HG03060 (cell line): ENCODE results near the gene HPCAL1.

Experiments
- ATAC-seq: cut with Tn5 transposase; IDR thresholded peaks from one replicate; pipeline ENCODE4 v1.9.1; 2021; ENCODE audit warnings: low read depth, moderate number of reproducible peaks; ENCODE audit not compliant: unreplicated experiment

The HPCAL1 gene

DNA sequence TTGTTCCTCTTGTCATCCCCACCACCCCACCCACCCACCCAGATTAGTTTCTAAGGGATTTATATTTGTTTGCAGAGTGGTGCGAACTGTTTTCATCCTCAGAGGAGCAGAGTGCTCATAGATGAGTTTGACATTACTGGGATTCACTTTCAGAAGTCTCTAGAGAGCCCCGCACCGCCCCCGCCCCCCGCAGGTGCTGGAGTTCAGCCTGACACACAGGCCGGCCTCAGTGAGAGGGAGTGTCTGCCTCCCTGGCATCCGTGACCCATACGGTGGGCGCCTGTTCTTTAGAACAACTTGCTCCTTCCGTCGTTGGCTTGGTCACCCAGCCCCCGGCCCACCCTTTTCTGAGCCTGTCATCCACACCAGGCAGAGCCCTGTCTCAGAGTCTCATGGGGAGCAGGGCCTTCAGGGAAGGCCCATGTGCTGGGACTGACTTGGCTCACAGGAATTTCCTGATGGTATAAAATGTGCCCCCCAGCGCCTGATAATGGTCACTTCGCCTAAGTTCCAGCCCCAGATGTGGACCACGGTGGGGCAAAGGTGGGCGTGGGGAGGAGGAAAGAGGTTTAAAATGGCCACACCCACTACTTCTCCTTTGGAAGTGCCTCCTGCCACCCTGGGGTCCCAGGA, 44.3 kb downstream of the HPCAL1 start:
- ATAC-seq, result no peak

GRCh38 chr2:10347562-10347948, 44.9 kb downstream of the HPCAL1 start:
- no peak for ATAC-seq

- no peak for ATAC-seq
Observed at GRCh38 chr2:10348891-10349290, 46.2 kb downstream of the HPCAL1 start.

DNA sequence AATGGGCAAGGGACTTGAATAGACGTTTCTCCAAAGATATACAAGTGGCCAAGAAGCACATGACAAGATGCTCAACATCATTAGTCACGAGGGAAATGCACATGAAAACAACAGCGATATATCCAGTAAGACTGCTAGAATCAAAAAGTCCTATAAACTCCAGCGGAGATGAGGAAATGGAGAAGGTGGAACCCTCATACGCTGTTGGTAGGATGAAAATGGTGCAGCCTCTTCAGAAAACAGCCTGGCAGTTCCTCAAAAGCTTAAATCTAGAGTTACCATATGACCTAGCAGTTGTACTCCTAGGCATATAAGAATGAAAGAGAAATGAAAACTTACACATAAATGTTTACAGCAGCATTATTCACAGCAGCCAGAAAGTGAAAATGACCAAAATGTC, 48.1 kb downstream of the HPCAL1 start:
- no peak for ATAC-seq

- no peak for ATAC-seq
Observed at GRCh38 chr2:10352361-10352760, 49.7 kb downstream of the HPCAL1 start.

DNA sequence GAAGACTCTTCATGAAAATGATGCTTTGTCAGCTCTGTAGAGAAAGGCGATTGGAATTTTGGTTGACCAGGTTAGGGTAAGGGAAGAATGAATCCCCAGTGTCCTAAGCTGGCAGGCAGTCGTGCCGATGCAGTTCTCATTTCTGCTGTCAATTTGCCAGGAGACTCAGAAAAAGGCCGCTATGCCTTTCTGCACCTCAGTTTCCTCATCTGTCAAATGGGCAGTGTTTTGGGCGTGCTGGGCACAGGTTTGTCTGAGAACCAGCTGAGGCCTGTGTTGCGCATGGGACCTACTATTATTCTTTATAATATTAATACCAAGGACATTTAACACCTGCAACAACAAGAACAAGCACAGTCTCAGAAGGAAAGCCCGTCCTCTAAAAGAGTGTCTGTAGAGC, 50.3 kb downstream of the HPCAL1 start:
- ATAC-seq, result no peak

DNA sequence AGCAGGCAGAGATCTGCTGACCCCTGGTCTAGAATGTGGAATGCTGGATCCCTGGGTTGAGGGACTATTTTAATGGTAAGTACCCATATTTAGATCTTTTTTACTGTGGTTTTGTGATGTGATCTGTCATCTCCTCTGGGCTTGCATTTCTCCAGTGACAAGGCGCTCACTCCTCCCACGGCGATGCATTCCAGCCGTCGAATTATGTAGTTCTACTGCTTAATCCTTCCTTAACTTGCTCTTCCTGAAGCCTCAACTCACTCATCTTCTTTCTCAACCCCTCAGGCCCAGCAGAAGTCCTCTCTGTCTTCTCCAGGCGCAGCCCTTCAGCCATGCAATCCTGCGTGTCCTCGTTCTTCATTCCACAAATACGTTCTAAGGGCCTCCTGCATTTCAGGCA, 51.2 kb downstream of the HPCAL1 start:
- ATAC-seq, result no peak

DNA sequence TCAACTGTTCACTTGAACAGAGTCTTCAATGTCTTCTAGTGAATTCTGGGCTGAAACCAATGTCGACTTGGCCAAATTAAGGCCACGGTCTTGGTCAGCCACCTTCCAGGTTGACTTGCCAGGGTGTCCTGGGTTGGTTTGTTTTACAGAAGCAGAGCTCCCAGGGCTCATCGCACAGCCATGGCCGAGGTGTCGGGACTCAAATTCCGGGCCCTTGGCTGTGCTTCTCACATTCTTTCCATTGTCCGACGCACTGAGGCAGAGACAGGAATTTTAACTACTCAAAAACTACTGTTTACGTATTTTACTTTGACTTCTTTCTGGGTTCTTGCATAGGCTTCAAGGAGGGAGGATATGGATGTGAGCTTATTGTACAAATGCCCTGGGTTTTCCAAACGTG, 51.7 kb downstream of the HPCAL1 start:
- ATAC-seq, result no peak

DNA sequence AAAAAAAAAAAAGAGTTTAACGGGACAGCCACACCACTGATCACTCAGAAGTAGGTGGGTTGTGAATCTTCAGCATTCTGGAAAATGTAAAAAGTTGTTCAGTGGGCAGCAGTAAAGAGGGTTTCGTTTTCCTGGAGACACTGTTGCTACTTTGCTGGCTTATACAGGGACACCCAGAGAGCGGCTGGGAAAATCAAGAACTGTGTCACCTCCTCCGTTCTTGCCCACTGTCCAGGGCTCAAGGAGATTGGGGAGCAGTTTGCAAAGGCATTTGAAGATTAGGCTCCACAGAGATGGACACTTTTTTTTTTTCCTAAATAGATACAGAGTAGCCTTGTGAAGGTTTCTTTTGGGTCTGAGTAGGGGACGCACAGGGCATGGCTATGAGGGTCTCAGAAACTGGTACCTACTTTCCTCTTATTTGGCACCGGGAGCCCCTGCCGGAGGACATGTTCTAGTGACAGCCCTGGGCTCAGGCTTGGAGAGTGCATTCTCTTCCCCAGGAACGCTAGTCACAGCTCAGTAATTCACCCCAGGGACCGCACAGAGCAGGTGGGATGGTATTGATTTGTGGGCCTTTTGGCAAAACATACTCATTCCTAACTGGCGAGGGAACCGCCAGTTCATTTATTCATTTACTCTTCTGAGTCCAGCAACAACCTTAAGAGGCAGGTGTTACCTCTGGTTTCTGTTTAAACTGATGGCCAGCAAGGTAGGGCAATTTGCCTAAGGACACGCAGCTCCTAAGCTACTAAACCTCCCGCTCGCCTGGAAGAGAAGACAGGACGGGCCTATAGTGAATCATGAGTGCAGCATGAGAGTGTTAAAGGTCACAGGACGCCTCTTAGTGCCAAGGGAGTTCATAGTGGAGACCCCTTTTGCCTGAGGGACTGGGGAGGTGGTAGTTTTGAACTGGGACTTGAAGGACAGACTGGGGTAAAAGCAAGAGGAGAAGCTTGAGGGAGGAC, 53.1 kb downstream of the HPCAL1 start:
- no peak for ATAC-seq

- no peak for ATAC-seq
Observed at GRCh38 chr2:10356439-10356811, 53.7 kb downstream of the HPCAL1 start.

DNA sequence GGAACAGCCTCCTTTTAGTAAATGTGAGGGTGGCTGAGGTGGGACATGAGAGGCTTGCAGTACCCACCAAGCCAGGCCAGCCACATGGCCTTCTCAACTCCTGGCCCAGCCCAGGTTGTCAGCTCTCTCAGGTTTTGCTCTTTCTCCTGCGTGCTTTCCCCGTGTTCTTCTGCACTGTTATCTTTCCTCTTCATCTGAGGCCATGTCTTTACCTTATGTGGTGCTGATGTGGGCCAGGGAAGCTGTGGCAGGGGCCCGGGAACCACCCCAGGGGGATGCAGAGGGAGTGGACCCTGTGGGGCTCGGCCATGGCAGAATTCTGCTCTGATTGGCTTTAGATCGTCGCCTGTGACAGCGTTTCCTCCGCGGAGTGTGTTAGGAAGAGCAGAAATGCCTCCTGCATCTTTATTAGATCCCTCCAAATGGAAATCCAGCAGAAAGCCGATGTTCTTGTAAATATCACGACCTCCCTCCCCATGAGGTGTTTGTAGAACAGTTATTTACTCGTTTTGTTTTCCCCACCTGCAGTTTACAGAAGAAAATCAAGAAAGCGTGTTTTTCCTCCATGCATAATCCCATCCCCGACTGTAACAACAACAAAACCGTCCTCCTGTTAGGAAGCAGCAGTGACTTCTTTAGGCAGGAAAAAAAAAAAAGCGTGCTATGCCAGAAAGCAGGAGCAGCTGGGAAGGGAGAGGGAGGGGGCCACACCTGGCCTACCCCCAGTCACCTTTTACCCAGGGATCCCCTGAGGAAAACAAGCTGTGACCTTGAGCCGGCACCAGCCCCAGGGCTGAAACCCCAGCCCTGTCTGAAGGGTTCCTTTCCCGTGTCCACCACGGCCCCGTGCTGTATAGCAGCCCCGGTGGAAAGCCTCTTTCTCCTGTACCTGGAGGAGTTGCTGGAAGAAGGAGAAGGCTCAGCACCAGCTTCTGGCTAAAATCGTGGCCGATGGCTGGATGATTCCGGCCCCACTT, 54.8 kb downstream of the HPCAL1 start:
- ATAC-seq, result no peak

DNA sequence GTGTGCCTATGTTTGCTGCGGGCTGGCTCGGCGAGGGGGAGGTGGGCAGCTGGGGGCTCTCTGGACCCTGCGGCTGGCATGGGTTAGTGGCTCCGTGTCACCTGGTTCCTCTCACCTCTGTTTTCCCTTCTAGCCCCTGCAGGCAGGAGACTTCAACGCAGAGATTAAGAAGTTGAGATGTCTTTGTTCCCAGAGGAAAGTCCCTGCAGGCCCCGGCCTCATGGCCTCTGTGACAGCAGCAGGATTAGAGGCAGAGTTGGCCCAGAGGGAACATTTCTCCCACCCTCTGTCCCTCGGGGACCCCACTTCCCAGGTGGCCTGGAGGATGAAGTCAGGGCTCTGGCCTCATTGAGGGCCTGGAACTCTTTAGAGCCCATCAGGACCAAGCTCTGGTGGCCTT, 56.5 kb downstream of the HPCAL1 start:
- no peak for ATAC-seq

GRCh38 chr2:10359731-10360329, 57.1 kb downstream of the HPCAL1 start:
- no peak for ATAC-seq

DNA sequence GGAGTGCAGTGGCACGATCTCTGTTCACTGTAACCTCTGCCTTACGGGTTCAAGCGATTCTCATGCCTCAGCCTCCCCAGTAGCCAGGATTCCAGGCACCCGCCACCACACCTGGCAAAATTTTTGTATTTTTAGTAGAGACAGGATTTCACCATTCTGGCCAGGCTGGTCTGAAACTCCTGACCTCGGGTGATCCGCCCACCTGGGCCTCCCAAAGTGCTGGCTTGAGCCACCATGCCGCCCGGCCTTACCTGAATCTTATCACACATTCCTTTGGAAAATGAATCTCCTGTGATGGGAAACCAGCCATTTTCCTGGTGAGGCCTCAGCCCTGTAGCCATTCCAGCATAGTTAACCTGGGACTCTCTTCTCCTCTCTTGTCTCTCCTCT, 57.8 kb downstream of the HPCAL1 start:
- no peak for ATAC-seq

DNA sequence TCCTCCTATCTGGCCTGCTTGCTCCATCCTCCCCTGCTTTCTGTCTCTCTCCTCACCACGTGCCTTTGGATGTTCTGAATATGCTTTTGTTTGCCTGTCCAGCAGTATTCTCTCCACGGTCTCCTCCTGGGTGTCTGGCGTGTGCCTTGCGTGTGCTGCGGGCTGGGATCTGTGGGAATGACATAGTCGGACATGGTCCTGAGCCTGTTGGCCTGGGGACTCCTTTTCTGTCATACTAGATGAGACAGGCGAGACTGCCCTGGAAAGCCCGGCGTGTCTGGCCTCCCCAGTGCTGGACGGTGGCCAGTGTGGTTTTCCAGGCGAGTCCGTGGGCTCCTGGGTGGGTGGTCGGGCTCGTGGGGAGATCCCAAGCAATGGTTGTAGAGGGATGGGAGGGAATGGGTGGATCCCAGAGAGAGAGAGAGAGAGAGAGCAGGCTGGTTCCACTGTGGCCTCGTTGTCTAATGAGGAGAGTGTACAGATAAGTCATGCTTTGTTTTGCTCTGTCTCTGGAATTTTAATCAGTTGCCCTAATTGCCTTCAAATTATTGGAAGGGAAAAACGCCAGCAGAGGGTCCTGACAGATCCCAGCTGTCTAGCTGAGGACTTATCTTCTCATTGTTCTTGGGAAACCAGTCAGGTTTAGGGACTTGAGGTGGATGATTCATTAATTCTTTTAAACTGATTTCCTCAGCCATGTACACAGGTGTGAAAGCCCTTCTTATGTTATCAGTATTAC, 58.3 kb downstream of the HPCAL1 start:
- ATAC-seq, result no peak

GRCh38 chr2:10362096-10362897, 59.6 kb downstream of the HPCAL1 start:
- ATAC-seq, result no peak

GRCh38 chr2:10362898-10363454, 60.3 kb downstream of the HPCAL1 start:
- ATAC-seq, result no peak

DNA sequence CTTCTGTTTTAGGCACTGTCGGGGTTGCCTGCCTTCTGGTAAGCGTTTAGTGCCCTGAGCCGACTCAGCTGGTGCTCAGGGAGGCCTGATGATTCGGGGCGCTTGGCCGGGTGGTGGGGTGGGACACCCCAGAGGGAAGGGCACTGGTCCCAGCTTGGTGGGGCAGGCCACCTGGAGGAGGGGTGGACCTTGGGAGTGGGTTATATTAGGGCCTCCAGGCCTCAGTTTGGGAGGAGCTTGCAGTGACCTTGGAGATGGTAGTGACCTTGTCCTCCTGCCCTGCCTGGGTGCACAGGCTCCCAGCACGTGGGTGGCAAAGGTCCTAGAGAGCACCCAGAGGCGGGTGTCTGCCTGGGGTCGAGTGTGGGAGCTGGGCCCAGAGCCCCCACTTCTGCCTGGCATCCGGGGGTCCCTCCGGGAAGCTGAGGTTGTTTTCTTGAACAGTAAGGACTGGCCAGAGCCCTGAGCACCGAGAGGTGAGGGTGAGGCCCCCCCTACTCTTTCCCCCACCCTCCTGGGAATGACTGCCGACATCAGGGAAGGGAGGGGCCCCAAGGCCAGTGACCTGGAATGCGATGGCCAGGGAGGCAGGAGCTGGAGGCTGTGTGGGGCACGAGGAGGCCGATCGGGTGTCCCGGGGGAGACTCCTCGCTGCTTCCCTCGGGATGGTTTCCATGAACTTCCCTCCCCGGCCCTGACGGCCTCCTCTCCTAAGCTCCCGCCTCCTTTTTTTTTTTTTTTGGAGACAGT, 61.3 kb downstream of the HPCAL1 start:
- ATAC-seq, result no peak
